GM18868 (cell line): ENCODE results near the gene CNOT4.

Experiments
- ATAC-seq: cut with Tn5 transposase; IDR thresholded peaks from one replicate; pipeline ENCODE4 v1.9.1; 2021; ENCODE audit warnings: mild to moderate bottlenecking, moderate library complexity; ENCODE audit not compliant: unreplicated experiment

CNOT4 gene

GRCh38 chr7:135509839-135510591, at the start of gene CNOT4:
TSS of gene CNOT4 (minus strand) at chr7:135510102. CDS start at chr7:135438331, 71,771 bp downstream.
- peak; percentile 94 for ATAC-seq

- no peak for ATAC-seq
These were observed 49.0 kb upstream of the CNOT4 start for GRCh38 chr7:135558881-135559280.

DNA sequence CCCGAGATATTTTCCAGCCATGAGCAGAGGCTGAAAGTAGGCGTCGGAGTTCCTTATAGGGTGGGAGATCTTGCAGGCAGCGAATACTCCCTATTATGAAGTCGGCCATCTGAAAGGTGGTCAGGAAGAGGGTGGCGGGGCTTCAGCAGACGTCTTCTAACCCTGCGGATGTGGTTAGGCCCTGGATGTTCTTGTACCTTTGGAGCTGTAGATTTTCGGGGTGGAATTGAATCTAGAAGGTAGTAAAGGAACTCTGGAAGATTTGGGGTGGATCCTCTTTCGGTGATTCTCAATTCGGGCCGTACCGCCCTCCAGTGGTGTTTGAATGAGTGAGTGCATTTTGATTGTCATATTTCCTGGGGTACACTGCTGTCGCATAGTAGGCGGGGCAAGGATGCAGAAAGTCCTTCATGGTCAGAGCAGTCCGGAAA, 48.5 kb upstream of the CNOT4 start:
- peak; percentile 80 for ATAC-seq

- ATAC-seq = peak; percentile 65
These were observed 47.8 kb upstream of the CNOT4 start, which contains the start of gene NUP205 for GRCh38 chr7:135557455-135558336. TSS of gene NUP205 (plus strand) at chr7:135557917. CDS start at chr7:135557945, 28 bp downstream.

DNA sequence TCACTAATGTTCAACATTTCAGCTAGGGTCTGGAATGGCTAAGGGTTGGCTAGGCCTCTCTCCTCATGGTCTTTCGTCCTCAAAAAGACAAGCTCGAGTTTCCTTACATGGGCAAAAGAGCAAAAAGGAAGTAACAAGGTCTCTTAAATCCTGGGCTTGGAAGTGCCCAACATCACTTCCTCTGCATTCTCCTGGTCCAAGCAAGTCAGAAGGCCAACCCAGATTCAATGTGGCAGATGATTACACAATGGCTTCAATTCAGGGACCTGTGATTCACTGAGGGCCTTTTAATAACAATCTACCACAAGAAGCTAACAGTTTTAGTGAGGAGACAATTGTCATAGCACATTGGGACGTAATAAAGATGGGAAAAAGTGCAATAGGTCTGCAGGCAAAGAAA, 43.4 kb upstream of the CNOT4 start:
- no peak for ATAC-seq

DNA sequence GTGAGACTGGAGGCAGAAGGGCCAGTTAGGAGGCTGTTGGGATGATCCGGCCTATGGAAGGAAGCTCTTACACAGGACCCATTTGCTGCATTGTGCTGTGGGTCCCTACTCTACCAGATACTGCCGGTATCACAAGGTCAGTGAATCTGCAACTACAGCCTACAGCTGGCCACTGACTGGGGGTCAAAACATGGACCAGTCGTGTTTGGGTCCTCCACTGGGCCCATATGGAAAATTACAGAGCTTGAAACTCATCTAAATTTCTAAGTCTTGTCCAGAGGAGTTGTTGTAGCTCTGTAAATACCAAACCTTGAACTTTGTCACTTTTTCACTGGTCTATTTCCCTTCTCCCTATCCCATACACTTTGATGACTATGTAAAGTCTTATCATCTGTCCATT, 42.2 kb upstream of the CNOT4 start:
- no peak for ATAC-seq

DNA sequence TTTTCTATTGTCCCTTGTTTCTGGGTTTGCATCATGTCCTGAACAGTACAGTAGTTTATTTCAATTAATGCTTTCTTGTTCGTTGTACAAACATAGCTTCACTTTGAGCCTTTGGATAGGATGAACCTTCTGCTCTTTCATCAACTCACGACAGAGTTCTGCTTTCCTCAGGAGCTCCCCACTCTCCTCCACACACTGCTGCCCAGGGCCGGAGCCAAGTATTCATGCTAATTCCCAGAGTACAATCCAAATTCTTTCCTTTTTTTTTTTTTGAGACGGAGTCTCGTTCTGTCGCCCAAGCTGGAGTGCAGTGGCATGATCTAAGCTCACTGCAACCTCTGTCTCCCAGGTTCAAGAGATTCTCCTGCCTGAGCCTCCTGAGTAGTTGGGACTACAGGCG, 40.3 kb upstream of the CNOT4 start:
- no peak for ATAC-seq

DNA sequence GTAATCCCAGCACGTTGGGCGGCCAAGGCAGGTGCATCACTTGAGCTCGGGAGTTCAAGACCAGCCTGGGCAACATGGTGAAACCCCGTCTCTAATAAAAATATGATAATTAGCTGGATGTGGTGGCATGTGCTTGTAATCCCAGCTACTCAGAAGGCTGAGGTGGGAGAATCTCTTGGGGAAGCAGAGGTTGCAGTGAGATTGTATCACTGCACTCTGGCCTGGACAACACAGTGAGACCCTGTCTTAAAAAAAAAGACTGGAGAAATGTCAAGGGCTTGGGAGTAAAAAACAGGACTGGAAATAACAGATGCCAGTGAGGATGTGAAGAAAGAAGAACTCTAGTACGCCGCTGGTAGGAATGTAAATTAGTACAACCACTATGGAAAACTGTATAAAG, 31.1 kb upstream of the CNOT4 start:
- ATAC-seq = no peak

DNA sequence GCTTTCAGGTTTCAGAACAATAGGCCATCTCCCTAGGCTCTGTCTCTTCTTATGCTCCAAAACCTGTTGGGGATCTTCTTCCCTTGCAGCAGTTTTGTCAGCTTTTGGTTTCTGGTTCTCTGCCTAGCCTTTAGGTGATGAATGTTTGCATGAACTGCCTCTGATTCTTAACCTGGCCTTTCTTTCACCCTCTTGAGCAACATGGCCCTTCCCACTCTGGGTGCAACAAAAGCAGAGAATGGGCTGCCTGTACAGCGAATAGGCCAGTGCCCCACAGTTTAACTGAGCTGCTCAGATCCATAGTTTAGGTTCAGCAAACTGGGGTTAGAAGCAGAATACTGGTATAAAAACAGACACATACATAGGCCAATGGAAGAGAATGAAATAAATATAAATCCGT, 29.7 kb upstream of the CNOT4 start:
- no peak for ATAC-seq

DNA sequence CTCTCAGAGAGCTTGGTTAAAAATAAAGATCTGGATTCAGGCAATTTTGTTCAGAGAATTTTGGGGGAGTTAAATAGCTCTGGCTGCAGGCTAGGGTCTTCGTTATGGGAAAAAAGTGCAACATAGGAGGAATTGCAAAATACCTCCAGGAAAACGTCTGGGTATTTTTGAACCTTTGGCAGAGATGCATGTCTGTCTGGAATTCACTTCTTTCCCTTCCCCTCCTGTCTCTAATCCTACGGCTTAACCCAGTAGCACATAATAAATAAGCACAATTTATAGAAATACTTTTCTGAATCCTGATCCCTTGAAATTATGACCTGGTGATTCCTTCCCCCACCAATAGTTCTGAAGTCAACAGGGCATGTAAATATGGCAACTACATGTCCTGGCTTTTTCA, 28.5 kb upstream of the CNOT4 start:
- ATAC-seq = no peak

GRCh38 chr7:135537905-135538304, 28.0 kb upstream of the CNOT4 start:
- no peak for ATAC-seq

GRCh38 chr7:135537453-135537852, 27.6 kb upstream of the CNOT4 start:
- ATAC-seq = no peak

DNA sequence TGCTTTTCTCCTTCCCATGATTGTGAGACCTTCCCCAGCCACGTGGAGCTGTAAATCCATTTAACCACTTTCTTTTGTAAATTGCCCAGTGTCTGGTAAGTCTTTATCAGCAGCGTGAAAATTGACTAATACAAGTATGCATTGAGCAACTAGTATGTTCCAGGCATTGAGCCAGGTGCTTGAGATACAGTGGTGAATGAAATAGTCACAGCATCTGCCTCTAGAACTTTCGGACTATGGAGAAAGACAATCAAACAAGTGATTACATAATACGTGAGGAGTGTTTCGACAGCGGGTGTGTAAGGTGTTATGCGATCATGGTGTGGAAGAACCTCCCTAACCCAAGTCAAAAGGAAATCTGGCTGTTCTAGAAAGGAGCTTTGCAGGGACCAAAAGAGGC, 26.2 kb upstream of the CNOT4 start:
- no peak for ATAC-seq

DNA sequence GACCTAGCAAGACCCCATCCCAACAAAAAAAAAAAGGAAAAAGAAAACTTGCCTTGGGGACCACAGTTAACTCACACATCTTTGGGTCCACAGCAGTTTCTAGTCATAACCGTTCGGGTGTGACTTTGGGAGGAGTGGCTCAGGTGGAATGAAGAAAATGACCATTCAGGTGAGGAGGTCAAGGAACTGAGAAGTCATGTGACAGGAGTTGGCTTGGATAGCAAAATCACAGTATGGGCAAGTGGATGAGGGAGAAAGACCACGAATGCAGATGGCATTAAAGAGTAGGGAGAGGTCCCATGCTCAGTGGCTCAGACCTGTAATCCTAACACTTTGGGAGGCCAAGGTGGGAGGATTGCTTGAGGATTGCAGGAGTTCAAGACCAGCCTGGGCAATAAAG, 17.1 kb upstream of the CNOT4 start:
- no peak for ATAC-seq

DNA sequence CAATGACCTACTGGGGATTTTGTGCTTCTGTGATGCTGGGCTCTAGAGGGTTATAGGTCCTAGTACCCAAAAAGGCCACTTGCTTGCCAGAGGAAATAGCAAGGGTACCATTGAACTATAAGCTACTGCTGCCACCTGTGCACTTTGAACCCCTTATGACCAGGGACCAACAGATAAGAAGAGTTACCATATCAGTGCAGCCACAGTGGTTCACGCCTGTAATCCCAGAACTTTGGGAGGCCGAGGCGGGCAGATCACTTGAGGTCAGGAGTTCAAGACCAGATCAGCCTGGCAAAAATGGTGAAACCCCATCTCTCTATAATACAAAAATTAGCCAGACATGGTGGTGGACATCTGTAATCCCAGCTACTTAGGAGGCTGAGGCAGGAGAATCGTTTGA, 15.5 kb upstream of the CNOT4 start:
- ATAC-seq = no peak

DNA sequence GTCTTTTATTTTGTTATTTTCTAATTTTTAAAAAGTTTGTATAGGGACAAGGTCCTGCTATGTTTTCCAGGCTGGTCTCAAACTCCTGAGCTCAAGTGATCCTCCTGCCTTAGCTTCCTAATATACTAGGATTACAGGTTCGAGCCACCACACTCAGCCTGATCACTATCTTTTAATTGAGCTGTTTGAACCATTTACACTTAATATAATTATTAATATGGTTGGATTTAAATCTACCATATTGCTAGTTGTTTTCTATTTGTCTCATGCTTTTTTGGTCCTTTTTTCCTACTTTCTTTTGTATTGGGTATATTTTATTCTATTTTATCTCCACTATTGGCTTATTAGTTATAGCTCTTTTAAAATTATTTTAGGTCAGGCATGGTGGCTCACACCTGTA, 13.2 kb upstream of the CNOT4 start:
- no peak for ATAC-seq

- no peak for ATAC-seq
These were observed 12.6 kb upstream of the CNOT4 start for GRCh38 chr7:135522509-135522908.

DNA sequence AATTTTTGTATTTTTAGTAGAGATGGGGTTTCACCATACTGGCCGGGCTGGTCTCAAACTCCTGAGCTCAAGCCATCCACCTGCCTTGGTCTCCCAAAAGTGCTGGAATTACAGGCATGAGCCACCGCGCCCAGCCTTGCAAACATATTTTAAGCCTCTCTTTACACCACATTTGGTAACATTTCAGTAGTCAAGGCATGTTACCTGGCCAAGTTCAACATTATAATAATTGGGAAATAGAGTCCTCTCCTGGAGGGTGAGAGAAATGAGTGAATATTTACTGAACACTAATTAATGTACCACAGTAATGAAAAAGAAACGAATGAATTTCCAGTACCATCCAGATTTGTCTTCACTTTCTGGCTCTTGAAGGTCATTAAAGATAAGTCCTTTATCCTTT, 10.0 kb upstream of the CNOT4 start:
- ATAC-seq = no peak

GRCh38 chr7:135519233-135519688, 9.4 kb upstream of the CNOT4 start:
- ATAC-seq = no peak

GRCh38 chr7:135518748-135519147, 8.8 kb upstream of the CNOT4 start:
- ATAC-seq = no peak

GRCh38 chr7:135517060-135517459, 7.2 kb upstream of the CNOT4 start:
- ATAC-seq = no peak

GRCh38 chr7:135514856-135515255, 5.0 kb upstream of the CNOT4 start:
- no peak for ATAC-seq
